GM19468 (cell line): ENCODE data around the gene NUBPL.
"Not testable (repeated sequence)": the region's sequence is repeated elsewhere in the genome, so short reads cannot be mapped to it uniquely, and the experiment has no call there.

Source experiments
- ATAC-seq: cut with Tn5 transposase; IDR thresholded peaks from one replicate; pipeline ENCODE4 v1.9.1; 2021; ENCODE audit warnings: mild to moderate bottlenecking, moderate library complexity, moderate number of reproducible peaks; ENCODE audit not compliant: unreplicated experiment; ENCODE audit errors: extremely low read depth

The NUBPL gene

DNA sequence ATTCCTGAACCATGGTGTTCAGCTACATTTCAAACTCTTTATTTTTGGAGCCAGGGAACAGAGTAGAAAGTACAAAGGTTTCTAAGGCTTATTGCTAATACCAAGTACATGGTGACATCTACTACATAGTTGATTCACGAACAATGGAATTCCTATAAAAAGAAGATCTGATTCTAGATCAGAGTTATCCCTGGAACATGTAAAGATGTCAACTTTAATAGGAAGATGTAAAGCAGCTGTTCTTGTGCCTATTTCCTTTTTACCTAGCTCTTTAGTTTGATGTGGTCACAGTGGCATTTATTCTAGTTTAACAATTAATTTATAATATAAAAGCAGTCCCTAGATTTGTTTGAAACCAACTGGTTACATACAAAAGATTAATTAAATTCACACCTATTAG lies 99.5 kb downstream of the NUBPL start:
- no peak for ATAC-seq

- no peak for ATAC-seq
These were observed 107.1 kb downstream of the NUBPL start for GRCh38 chr14:31668348-31668747.

- no peak for ATAC-seq
These were observed 111.5 kb downstream of the NUBPL start for GRCh38 chr14:31672709-31673108.

DNA sequence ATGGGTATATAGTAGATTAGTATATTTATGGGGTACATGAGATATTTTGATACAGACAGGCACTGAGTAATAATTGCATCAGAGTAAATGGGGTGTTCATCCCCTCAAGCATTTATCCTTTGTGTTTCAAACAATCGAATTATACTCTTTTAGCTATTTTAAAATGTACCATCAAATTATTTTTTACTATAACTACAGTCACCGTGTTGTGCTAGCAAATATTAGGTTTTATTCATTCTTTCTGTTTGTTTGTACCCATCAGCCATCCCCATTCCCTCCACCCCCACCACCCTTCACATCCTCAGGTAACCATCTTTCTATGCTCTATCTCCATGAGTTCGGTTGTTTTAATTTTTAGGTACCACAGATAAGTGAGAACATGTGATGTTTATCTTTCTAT lies 115.8 kb downstream of the NUBPL start:
- ATAC-seq = no peak

DNA sequence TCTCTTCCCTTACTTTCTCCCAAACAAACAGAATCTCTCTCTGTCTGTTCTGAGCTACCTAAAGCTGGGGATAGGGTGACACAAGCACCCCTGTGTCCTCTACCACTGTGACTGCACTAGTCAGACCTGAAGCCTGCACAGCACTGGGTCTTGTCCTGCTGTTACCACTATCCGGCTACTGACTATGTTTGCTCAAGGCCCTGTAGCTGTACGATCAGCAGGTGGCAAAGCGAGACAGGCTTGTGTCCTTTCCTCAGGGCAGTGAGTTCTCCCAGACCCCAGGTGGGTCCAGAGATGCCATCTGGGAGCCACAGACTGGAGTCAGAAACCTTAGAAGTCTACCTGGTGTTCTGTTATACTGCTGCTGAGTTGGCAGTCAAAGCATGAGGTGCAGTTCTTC lies 116.4 kb downstream of the NUBPL start:
- no peak for ATAC-seq

DNA sequence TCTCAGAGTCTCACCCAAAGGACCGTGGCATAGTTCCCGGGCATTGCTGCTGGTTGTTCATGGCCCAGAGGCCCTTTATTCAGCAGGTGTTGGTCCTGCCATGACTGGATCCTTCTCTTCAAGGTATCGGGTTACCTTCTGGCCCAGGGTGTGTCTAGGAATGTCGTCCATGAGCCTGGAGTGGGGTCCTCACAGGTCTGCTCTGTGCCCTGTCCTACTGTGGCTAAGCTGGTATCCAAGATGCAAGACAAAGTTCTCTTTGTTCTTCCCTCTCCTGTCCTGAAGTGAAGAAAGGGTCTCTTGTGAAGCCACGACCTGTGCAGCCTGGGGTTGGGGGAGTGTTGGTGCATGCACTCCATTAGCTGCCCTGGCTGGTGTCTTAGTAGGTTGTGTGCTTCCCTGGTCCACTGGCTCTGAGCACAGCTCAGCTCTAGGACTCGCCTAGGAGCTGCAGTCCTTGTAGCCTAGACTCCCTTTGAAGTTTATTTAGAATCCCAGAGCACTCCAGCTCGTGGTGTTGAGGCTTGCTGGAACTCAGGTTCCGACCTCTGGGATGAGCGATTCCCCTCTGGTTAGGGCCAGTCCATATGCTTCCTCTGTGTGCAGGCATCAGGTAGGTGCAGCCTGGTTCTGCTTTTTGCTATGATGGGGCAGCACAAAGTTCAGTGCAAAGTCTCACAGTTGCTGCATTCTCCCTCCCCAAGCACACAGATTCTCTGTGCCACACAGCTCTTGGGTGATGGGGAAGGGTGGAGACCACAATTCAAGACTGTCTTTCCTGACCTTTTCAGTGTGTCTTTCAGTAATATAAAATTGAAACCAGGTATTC lies 117.4 kb downstream of the NUBPL start:
- ATAC-seq = no peak

DNA sequence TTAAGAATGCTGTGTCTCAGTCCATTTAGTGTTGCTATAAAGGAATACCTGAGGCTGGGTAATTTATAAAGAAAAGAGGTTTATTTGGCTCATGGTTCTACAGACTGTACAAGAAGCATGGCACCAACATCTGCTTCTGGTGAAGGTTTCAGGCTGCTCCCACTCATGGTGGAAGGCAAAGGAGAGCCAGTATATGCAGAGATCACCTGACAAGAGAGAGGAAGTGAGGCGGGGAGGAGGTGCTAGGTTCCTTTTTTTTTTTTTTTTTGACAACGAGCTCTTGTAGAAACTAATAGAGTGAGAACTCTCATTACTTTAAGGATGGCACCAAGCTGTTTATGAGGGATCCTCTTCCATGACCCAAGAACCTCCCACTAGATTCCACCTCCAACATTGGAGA lies 121.6 kb downstream of the NUBPL start:
- ATAC-seq = no peak

GRCh38 chr14:31687726-31688125 lies 126.5 kb downstream of the NUBPL start:
- no peak for ATAC-seq

- no peak for ATAC-seq
These were observed 128.9 kb downstream of the NUBPL start for GRCh38 chr14:31690056-31690455.

DNA sequence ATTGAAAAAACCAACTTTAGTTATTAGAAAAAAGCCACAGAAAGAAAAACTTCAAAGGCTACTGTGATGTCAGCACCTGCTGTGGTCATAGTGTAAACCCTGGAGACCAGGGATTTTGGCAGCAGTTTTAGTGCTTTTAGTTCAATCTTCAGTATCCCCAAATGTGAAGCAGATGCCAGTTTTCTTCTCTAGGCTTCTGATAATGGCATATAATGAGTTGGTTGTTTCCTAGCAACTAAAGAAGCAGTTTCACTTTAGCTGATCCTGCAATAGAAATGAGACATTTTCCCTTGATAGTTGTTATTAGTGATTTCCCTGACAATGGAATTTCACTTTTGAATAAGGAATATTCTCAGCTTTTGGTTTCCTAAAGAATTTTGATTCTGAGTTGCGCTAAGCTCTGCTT lies 131.2 kb downstream of the NUBPL start:
- ATAC-seq = no peak

DNA sequence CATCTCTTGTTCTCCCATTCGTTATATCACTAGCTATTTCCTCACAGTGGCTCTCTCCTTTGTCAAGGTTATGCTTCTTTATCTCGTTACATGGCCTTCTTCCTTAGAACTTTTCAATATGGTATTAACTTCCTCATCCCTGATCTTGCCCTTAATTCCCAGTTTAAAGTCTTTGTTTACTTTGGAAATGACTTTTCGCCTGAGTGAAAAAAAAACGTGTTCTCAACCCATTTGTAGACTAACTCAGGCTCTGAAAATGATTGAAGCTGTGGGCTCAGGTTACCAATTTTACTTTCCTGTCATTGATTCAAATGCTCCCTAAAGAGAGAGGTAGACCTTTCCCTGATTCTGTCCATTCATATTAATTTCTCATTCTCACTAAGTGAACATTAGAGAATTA lies 135.2 kb downstream of the NUBPL start:
- no peak for ATAC-seq

GRCh38 chr14:31699809-31700208 lies 138.6 kb downstream of the NUBPL start:
- no peak for ATAC-seq

GRCh38 chr14:31700282-31701074 lies 139.3 kb downstream of the NUBPL start:
- no peak for ATAC-seq

DNA sequence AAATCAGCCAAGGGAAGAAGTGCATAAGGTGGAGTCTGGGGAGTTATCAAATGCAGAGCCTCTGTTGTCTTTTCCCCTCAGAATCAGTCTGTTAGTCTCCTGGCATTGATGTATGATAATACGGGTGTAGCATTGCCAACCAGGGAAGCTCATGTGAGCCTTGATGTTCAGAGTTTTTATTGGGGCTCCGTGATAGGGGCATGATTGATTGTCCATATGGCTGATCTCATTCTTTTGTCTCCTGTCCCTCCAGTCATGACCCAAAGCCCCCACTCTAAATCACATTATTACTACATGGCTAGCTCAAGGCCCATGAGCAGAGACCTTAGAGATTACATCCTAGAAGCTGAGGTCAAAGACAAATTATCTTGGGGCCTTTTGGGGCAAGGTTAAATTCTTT lies 140.9 kb downstream of the NUBPL start:
- no peak for ATAC-seq

DNA sequence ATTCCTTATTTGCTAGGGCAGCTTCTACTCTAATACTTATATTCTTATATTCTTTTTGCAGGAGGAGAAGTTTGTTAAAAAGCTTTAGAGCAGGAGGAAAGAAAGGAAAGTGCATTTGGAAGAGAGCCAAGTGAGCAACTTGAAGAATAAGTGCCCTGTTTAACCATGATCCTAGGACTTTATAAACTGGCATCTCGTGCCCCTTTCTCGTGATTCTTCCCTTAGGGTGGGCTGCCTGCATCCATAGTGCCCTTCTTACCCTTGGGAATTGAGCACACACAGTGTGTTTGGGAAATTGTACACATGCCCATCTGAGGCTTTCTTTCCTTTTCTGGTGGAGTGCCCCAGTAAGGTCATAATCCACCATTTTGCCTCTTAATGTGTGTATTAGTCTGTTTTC lies 141.9 kb downstream of the NUBPL start:
- ATAC-seq = no peak

GRCh38 chr14:31705731-31706130 lies 144.5 kb downstream of the NUBPL start:
- no peak for ATAC-seq

GRCh38 chr14:31708661-31709060 lies 147.5 kb downstream of the NUBPL start:
- ATAC-seq = not testable (repeated sequence)

DNA sequence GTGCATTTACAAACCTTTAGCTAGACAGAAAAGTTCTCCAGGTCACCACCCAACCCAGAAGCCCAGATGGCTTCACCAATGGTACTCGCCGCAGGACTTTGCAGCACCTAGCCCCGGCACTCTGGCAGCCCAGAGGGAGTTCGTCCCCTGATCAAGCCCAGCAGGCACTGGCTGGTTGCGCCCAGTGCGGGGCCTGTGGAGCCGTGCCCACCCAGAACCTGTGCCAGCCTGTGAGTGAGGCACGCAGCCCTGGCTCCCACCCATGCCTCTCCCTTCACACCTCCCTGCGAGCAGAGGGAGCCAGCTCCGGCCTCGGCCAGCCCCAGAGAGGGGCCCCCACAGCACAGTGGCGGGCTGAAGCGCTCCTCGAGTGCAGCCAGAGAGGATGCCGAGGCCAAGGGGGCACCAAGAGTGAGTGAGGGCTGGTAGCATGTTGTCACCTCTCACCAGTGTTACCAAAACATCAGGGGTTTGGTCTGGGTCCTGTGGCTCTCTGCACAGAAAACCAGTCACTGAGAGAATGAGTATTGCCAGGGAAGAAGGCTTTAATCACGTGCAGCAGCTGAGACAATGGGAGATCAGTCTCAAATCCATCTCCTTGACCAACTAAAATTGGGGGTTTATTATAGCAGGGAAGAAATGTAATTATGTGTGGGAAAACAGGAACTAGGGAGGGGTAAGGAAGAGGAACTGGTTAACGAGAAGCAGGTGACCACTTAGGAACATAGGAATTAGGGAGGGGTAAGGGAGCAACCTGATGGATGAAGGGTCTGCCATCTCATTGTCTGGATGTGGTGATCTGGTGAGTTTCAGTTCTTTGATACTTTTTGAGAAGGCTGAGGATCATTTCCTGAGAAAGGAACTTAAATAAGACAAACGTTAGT lies 151.3 kb downstream of the NUBPL start:
- no peak for ATAC-seq

DNA sequence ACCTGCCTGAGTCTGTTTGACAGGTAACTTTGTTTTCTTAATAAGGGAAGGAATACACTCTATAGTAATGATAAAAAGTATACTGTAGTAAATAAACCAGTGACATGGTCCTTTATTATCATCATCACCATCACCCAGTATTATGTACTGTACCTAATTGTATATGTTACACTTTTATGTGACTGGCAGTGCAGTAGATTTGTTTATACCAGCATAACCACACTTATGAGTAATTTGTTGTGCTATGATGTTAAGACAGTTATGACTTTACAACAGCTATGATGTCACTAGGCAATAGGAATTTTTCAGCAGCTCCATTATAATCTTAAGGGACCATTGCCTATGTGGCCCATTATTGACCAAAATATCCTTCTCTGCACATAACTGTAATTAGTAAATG lies 155.0 kb downstream of the NUBPL start:
- ATAC-seq = no peak

DNA sequence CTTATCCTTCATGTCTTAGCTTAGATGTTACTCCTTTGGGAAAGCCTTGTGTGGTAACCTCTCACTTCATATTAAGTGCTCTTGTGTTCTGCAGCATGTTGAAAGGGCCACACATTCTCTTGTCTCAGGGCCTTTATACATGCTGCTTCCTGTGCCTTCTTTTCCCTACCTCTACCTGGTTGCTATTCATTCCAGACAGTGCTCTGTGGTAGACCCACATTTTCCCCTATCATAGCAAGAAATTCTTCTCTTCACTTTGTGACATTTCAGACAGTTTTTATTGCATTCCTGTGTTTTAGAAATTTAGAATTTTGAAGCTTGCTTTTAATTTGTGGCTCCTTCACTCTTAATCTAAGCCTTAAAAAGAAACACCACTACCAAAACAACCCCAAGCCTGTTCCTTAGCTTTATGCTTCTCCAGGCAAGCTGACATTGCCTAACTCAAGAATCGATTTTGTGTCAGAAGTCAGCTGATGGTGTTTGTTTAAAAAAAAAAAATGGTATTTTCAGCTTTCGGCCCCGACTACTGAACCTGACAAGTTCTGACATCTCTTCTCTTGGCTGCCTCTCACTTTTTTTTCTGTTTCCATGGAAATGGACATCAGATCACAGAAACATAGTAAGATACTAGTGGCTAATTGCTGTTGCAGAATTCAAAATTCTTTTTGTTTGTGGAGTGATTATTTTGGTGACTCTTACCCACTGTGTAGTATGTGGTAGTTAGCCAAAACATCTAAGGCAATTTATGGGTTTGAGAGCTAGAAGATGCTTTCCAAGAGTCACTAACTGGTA lies 156.3 kb downstream of the NUBPL start:
- ATAC-seq = no peak
